Measurements from ENCODE around the gene TFF1. TPM values are rescaled to one million over a fixed set of nuclear protein-coding genes. Genes with fewer than 3 reads are reported as not detected.

Gene TFF1
- polyA plus RNA-seq, 4 donors: 0.57 TPM; not detected in 3

DNA sequence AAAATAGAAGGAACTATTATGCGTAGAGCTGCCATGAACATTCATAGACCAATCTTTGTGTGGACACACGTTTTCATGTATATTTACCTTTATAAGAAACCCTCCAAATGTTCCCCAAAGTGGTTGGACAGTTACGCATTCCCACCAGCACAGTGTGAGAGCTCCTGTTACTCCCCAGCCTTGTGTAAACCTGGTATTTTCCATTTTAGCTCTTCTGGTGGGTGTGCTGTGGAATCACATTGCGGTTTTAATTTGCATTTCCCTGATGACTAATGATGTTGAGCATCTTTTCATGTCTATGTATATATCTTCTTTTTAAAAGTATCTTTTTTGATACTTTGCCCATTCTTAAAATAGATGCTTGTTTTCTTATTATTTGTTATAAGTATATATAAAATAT is 34.2 kb upstream of the TFF1 start:
- no peak for DNase-seq (ENCODE audit: low read depth in 4 of 4, low spot score in 2 of 4)

DNA sequence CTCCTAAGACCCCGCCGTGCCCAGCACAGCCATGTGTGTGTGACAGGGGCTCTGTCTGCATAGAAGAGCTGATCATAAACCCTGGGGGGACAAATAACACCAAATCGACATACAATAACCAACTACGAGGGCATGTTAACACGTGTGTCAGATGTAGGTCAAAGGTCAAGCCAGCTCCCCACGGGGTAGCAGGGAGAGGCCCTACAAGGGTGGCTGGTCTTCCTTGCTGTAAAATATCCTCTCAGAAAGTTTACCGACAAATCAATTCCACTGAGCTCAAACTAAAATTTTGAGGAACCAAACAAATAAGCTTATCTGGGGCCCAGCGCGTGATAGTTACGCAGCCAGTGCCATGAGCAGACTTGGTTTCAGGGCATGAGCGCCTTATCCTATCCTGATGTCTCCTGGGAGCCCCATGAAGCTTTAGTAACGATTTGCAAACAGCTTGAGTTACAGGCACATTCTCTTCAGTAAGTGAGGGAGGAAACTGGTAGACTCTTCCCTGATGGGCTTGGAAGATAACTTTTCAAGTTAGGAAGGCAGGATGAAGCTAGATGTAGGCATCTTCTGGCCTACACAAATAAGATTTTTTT is 32.2 kb upstream of the TFF1 start:
- DNase-seq (ENCODE audit: low read depth in 4 of 4, low spot score in 2 of 4): no peak

DNA sequence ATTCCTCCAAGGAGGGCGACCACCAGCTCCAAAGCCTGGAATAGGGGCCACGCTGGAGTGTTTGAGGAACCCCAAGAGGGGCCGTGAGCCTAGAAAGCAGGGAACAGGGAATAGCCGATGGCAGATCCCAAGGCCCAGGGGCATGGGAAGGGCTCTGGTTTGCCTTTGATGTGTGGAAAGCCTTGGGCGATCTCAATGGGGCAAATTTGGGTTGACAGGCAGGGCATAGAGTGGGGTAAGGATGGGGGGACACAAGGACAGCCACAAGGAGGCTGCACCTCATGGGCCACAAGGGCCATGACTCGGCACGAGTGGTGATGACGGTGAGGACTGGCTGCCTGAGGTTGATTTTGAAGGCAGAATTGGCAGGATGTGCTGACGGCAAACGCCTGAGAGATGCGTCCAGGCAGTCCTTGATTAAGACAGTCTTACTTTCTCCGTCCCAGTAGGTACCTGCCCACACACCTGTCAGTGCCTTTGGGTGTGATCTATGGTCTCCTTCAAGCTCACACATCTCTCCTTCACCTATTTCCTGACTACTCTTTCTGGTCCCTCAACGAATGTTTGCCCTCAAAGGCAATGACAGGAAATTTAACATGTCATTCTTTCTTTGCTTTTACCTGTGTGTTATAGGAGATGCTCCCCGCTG is 31.5 kb upstream of the TFF1 start:
- no peak for DNase-seq (ENCODE audit: low read depth in 4 of 4, low spot score in 2 of 4)

DNA sequence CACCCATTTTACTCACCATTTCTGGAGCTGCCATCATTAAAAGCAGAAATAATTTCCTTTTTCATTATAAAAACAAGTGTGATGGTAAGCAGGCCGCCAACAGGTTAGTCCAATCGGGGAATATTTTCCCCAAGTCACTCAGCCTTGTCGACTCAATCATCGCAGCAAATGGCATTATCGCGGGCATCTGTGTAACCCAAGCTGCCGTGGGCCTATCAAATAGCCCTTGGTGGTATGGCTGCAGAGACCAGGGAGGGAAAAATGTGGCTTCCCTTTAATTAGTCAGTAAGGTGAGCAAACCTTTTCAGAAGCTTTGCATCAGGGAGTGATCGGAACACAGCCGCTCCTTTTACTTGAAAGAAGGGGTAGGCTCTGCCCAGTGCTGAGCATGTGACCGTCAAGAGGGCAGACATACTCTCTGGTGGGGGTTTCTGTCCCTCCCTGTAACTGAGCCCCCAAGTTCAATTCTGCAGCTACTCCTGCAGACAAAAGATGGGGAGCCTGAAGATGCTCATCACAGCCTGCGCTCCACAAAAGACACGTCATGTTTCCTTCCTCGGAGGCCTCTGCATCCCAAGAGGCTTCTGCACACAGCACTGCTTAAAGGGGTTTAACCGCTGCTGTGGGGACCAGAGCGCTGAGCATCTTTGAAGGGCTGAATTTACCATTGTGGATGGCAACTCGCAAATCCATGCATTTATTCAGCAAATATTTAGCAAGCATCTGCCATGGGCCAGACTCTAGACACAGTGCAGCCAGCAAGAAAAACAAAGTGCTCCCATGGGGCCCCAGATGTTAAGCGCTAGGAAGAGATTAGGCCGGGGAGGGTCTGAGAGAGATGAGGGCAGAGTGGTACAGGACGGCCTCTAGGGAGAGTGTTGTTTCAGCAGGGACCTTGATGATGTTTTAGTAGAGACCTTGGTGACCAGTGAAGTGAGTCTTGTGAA is 30.7 kb upstream of the TFF1 start:
- no peak for DNase-seq (ENCODE audit: low read depth in 4 of 4, low spot score in 2 of 4)

DNA sequence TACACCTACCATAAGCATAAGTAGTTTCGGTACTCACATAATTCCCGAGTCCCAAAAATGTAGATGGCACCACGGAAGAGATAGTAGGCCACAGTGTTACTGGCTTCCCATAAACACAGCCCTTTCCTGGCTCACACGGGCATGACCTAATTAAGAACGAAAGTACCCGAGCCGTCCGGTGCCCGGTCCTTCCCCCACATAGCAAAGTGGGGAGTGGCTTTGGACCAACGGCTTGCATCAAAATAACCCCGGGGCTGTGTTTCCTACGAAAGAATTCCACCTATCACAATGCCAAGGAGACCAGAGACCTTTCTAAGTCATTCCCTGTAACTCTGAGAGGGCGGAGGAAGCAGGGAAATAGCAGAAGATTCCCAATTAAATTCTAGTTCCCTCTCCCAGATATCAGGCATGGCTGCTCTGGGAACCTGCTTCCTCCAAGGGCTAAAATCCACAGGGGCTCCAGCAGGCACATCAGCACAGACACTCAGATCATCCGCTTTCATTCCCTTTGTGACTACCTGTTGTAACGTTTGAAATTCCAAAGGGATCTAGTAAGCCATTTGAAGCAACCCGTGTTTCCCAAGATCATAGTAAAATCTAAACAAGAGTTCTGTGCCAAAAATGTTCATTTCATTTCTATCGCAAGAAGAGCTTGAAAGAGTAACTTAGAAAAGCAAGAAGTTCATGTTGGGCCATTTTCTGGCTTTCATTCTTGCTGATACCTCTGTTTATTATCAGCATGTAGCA is 29.7 kb upstream of the TFF1 start, which contains the start of gene TMPRSS3:
TMPRSS3 (minus strand) TSS at position 148 of the 747 bp plus-strand sequence. CDS start 635 bp downstream, outside the sequence.
- DNase-seq (ENCODE audit: low read depth in 4 of 4, low spot score in 2 of 4): peak in 1 of 4 donors; percentile 49

DNA sequence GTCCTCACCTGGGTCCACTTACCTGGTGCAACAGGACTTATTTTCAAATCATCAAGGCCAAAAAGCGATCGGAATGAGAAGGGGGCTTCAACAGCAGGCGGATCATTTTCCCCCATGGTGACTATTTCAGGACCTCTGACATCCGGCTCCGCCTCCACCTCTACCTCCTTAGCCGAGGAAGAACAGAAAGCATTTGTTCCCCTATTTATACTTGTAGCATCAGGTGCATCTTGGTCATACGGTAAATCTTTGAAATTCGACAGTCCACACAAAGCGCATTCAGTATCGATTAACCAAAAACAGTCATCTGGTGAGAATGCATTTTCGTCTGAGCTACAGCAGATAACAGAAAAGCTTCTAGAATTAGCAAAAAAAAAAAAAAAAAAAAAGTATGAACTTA is 29.0 kb upstream of the TFF1 start:
- DNase-seq (ENCODE audit: low read depth in 4 of 4, low spot score in 2 of 4): no peak

DNA sequence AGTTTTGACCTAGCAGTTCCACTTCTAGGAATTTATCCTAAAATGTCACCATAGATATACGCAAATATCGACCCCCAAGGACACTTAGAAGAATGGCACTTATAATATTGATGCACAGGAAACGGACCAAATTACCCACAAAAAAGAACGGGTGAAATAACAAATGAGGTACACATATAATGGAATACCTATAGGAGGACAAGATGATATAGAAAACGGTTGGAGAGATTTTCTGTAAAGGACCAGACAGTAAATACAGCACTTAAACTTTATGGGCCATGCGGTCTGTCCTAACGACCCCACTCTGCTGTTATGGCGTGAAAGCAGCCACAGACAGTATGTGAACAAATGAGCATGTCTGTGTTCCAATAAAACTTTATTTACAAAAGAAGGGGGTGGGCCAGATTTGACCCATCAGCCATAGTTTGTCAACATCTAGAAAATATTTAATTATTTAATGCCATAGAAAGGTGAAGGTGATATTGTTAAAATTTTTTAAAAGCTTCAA is 27.2 kb upstream of the TFF1 start:
- DNase-seq (ENCODE audit: low read depth in 4 of 4, low spot score in 2 of 4): no peak

DNA sequence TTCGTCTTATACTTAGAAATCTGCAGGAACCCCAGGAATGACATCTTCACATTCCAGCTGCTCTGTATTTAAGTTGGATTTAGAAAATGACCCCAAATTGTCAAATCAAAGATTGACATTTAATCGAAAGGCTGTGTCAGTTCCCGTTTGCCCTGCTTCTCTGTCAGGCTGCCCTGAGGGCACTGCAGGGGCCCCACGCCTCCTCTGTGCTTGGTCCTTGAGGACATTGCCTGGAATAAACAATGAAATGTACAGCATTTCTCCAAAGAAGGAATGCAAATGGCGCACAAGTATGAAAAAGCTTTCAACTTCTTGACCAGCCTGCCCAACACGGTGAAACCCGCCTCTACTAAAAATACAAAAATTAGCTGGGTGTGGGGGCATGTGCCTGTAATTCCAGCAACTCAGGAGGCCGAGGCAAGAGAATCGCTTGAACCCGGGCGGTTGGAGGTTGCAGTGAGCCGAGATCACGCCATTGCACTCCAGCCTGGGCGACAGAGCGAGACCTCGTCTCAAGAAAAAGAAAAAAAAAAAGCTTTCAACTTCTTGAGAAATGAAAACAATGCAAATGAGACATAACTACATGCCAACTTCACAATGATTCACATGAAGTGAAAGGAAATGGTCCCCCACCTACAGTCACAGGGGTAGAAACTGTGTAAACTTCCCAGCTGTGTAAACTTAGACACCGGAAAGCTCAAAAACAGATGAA is 26.6 kb upstream of the TFF1 start:
- no peak for DNase-seq (ENCODE audit: low read depth in 4 of 4, low spot score in 2 of 4)

DNA sequence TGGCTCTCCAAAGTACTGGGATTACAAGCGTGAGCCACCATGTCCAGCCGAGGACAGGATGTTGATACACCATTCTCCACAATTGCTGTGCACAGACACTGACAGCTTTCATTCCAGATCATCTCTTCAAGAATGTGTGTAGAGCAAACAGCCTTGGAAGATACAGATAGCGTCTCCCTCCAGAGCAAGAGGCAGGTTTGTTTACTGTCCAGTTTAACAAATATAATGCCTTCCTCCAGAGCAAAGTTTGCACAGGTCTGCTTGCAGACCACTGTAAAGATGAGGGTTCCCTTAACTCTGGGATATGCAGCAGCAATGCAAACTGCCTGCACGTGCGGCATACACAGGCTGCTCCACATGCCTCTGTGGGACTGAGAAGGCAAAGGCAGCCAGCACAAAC is 25.0 kb upstream of the TFF1 start:
- DNase-seq (ENCODE audit: low read depth in 4 of 4, low spot score in 2 of 4): no peak

DNA sequence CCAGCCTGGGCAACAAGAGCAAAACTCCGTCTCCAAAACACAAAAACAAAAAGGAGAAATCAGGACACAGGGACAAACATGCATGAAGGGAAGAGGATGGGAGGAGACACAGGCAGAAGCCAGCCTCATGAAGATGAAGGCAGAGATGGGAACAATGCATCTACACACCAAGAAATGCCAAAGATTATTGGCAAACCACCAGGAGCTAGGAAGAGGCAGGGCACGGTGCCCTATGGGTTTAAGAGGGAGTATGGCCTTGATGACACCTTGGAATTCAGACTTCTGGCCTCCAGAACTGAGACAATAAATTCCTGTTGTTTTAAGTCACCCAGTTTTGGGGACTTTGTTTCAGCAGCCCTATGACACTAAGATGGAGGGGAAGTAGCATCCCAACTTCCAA is 24.4 kb upstream of the TFF1 start:
- DNase-seq (ENCODE audit: low read depth in 4 of 4, low spot score in 2 of 4): no peak

DNA sequence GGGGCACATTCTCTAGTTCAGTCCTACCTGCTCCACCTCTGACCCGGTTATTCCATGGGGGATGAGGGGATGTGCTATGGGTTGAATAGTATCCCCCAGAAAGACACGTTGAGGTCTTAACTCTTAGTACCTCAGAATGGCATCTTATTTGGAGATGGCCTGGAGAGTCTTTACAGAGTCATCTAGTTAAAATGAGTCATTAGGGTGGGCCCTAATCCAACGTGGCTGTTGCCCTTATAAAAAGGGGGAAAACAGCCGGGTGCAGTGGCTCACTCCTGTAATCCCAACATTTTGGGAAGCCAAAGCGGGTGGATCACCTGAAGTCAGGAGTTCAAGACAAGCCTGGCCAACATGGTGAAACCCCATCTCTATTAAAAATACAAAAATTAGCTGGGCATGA is 23.9 kb upstream of the TFF1 start:
- DNase-seq (ENCODE audit: low read depth in 4 of 4, low spot score in 2 of 4): no peak

DNA sequence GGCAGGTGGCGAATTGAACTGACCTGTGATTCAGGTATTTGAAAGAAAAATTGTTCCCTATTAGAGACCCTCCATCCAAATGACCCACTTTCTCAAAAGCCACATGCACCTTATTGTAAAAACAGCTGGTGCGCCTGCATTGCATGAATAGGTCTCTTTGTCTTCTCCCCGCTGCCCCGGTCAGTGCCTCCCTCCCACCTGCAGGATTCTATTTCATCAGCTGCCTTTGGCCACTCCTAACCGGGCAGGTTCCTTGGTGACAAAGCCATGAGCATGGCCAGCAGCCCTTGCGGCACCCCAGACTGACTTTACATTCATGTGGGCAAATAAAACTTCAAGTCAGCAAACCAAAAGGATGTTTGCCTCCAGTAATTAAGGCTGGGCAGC is 23.1 kb upstream of the TFF1 start:
- DNase-seq (ENCODE audit: low read depth in 4 of 4, low spot score in 2 of 4): peak in 1 of 4 donors; percentile 47

DNA sequence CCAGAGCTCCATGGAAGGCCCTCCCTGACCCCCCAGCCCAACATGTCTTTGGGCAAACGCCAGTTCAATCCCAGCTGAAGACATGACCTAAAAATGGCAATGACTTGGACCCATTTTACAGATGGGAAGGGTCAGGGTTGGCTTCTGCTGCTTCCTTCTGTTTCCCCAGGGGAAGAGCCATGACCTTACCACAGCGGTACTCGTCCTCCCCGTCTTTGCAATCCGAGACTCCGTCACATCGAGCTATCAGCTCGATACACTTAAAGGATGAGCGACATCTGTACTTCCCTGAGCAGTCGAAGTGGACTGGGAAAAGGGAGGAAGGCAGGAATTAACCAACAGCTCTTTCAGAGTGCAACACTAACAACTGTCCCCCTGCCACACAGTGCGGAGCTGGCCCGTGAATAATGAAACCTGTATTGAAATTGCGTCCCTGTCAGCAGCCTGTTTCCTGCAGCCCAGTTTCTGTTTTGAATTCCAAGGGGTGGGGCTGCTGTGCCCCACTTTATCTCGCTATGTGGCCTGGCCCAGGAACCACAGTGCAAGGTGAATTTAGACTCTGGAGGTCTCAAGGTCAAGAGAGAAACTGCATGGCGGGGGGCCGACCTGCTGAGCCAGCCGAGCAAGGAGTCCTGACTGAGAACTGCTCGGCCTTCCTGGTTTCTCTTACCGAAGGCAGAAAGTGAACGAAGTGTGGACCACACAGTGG is 22.6 kb upstream of the TFF1 start:
- DNase-seq (ENCODE audit: low read depth in 4 of 4, low spot score in 2 of 4): no peak

DNA sequence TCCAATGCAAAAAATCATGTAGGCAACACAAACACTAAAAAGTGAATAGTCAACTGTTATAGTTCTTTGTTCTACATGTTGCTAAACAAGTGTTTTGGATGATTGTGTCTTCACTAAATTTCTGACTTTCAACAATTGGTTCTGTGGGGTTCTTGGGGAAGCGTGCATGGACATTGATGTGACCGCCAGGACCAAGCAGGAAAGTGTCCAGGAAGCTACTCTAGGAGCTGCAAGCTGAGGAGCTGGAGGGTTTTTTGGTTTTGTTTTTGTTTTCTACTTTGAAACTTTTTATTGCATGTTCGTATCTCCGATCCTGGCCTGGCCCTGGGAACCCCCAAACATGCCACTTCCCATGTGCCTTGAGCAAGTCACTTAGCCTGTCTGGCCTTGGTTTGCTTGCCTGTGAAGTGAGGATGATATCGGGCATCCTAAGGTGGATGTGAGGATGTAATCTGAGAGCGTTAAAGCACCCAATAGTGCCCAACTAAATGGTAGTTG is 21.6 kb upstream of the TFF1 start:
- no peak for DNase-seq (ENCODE audit: low read depth in 4 of 4, low spot score in 2 of 4)

DNA sequence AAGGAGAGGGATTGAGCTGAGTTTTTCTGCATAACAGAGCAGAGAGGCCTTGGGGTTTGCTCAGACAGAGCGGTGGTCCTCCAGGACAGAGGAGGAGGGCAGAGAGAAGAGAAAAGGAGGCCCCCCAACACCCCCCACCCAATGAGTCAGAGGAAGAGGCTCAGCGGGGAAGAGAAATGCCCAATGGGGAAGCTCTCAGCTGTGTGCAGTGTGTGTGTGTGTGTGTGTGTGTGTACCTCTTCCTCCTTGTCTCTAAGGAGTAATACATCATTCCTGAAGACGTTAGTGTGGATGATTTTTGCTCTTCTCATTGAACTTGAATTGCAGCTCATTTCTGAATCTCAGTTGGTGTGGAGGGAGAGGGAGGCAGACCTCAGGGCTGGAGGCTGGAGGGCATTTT is 20.8 kb upstream of the TFF1 start:
- no peak for DNase-seq (ENCODE audit: low read depth in 4 of 4, low spot score in 2 of 4)

DNA sequence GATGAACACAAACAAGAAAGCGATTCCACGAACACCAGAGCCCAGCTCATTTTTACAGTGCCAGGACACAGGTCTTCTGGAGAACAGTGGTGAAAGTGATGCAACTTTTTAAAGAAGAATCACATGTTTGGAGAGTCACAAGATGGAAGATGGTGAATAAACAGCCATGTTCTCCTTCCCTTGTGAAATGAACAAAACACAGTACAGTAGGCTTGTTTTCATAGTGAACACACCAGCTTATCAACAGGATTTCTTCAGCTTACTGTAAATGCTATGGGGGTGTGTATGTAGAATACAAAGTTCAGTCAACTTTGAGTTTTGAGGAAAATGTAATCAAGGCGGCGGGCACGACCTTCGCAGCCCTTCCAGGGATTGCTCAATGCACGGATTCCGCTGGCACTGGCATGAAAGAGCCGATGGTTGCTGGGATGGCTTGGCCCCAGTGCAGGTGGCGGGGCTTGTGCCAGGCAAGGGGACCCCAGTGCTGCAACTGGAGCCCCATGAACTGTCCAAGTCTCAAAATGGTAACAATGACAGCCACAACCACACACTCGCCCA is 19.8 kb upstream of the TFF1 start:
- DNase-seq (ENCODE audit: low read depth in 4 of 4, low spot score in 2 of 4): no peak

DNA sequence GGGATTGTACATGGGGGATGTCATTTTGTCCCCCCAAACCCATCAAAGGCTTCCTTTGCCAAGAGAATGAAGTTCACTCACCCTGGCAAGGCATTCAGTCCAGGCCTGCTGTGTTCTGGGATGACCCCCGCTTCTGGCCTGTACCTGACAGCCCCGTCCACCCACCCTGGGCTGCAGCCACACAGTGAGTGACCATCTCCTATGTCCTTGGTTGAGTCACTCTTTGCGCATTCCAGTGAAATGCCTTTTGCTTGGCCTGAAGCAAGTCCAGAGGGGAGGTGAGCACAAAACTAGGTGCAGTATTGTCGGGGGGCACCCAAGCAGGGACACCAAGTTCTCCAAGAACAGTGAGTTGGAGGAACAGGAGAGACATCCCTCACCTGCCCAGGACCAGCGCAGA is 19.3 kb upstream of the TFF1 start:
- no peak for DNase-seq (ENCODE audit: low read depth in 4 of 4, low spot score in 2 of 4)

DNA sequence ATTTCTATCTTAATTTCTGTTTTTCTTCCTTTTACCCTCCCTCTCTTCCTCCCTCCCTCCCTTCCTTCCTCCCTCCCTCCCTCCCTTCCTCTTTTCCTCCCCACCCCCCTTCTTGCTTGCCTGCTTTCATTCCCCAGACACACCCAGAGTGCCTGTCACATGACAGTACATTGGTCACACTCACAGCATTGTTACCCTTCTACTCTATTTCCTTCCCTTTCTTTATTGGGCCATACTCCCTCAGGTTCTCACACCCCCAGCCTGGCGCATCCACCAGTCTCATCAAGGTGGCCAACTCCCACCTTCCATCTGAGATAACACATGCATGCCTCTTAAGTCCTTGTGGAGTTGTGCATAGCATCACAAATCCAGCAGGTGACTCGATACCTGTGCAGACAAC is 18.7 kb upstream of the TFF1 start:
- no peak for DNase-seq (ENCODE audit: low read depth in 4 of 4, low spot score in 2 of 4)
